HepG2 (cell line): ENCODE results near the gene INAFM1. TPM values are rescaled to one million over a fixed set of nuclear protein-coding genes. Genes with fewer than 3 reads are reported as not detected.

ENCODE experiments used
- CSRNP2 ChIP-seq: sonication (generic); formaldehyde crosslinking; conservative IDR thresholded peaks from 2 replicates; pipeline ENCODE4 v1.8.0; 2022; ENCODE audit warnings: low read depth, missing genetic modification reagents
- ETV5 ChIP-seq: IDR thresholded peaks from 2 replicates; pipeline ENCODE4 v1.6.1; 2018; ENCODE audit warnings: missing biosample characterization, missing genetic modification reagents, inconsistent platforms, borderline replicate concordance
- MXI1 ChIP-seq: IDR thresholded peaks from 3 replicates; pipeline ENCODE4 v1.6.1; 2012; ENCODE audit warnings: low read depth, low read length, inconsistent platforms, borderline replicate concordance
- MYNN ChIP-seq: sonication (generic); formaldehyde crosslinking; IDR thresholded peaks from 2 replicates; pipeline ENCODE4 v1.4.0; 2020; ENCODE audit warnings: mild to moderate bottlenecking, low read depth, missing genetic modification reagents
- PCBP1 ChIP-seq: fragments of 200-400 bp; formaldehyde crosslinking; IDR thresholded peaks from 2 replicates; pipeline ENCODE4 v1.6.1; 2017; ENCODE audit warnings: mild to moderate bottlenecking, low read depth, low read length, borderline replicate concordance
- PRDM15 ChIP-seq: sonication (generic); formaldehyde crosslinking; IDR thresholded peaks from 2 replicates; pipeline ENCODE4 v1.4.0; 2020; ENCODE audit warnings: missing genetic modification reagents
- PRPF4 ChIP-seq: fragments of 200-400 bp; formaldehyde crosslinking; IDR thresholded peaks from 2 replicates; pipeline ENCODE4 v1.6.1; 2016; ENCODE audit warnings: low read length, low read depth; ENCODE audit not compliant: poor library complexity, severe bottlenecking
- SRSF1 ChIP-seq: fragments of 200-400 bp; formaldehyde crosslinking; optimal IDR thresholded peaks from 2 replicates; pipeline ENCODE3; 2017; ENCODE audit warnings: mild to moderate bottlenecking, low read depth, low read length, moderate library complexity
- ZFX ChIP-seq: sonication (generic); formaldehyde crosslinking; IDR thresholded peaks from 2 replicates; pipeline ENCODE4 v1.4.0; 2020; ENCODE audit warnings: mild to moderate bottlenecking, low read depth, missing genetic modification reagents, moderate library complexity
- ZNF136 ChIP-seq: sonication (generic); formaldehyde crosslinking; IDR thresholded peaks from 2 replicates; pipeline ENCODE4 v1.8.1; 2022; ENCODE audit warnings: low read depth, mild to moderate bottlenecking, moderate library complexity, missing genetic modification reagents
- ZNF251 ChIP-seq: sonication (generic); formaldehyde crosslinking; IDR thresholded peaks from 2 replicates; pipeline ENCODE4 v1.9.0; 2021; ENCODE audit warnings: mild to moderate bottlenecking, missing genetic modification reagents
- ZNF501 ChIP-seq: sonication (generic); formaldehyde crosslinking; IDR thresholded peaks from 2 replicates; pipeline ENCODE4 v1.5.1; 2020; ENCODE audit warnings: mild to moderate bottlenecking, moderate library complexity, missing genetic modification reagents
- polyA plus RNA-seq, 8 experiments: library from polyadenylated mRNA; depleted of rRNA in 3 of 8; stranded (reverse) in 7 of 8; unstranded in 1 of 8; fragments of >200 nt; fragmentation: Illumina TruSeq in 4 of 8; extraction: Trizol in 4 of 8; gene quantifications; 2 replicates each; pipeline versions ENCODE4 v1.2.1 to v1.2.3, GENCODE V29; 2011 to 2016; ENCODE audit warnings: low read depth in 4 of 8, missing spikeins in 1 of 8, mixed read lengths in 1 of 8; ENCODE audit not compliant: insufficient read depth in 1 of 8
- total RNA-seq, 5 experiments: library from RNA; depleted of rRNA; stranded (reverse); fragments of >200 nt; fragmentation: Illumina TruSeq; extraction: Trizol; gene quantifications; 2 replicates each; pipeline ENCODE4 v1.2.3, GENCODE V29; 2016; ENCODE audit warnings: low read depth in 1 of 5
- TF ChIP-seq, protein P1 (sequence below): sonication (generic); formaldehyde crosslinking; IDR thresholded peaks from 2 replicates; pipeline ENCODE4 v1.4.0; 2020; ENCODE audit warnings: low read depth, missing genetic modification reagents

The INAFM1 gene
- total and polyA plus RNA-seq, 2 of the 13 experiments (the other 11 are each of a cell fraction or from before 2014, with no cell fraction given) = 0.88 to 1.9 TPM

GRCh38 chr19:47240996-47241918 is 33.4 kb upstream of the INAFM1 start (continued):
- TF ChIP-seq PCBP1 (no peak), PRDM15 (CRISPR knock-in tag) (no peak), PRPF4 (no peak), ZNF501 (CRISPR knock-in tag) (no peak), MXI1 (no peak), ZNF251 (no peak; the same call in 1 of the 2 replicates), CSRNP2 (CRISPR knock-in tag) (peak; percentile 61; the same call in 1 of the 2 replicates), ETV5 (peak; percentile 34; the same call in 1 of the 2 replicates), SRSF1 (no peak), ZNF136 (CRISPR knock-in tag) (no peak), ZFX (CRISPR knock-in tag) (peak; percentile 34; the same call in 1 of the 2 replicates), MYNN (CRISPR knock-in tag) (no peak)
- TF ChIP-seq, protein P1, sequence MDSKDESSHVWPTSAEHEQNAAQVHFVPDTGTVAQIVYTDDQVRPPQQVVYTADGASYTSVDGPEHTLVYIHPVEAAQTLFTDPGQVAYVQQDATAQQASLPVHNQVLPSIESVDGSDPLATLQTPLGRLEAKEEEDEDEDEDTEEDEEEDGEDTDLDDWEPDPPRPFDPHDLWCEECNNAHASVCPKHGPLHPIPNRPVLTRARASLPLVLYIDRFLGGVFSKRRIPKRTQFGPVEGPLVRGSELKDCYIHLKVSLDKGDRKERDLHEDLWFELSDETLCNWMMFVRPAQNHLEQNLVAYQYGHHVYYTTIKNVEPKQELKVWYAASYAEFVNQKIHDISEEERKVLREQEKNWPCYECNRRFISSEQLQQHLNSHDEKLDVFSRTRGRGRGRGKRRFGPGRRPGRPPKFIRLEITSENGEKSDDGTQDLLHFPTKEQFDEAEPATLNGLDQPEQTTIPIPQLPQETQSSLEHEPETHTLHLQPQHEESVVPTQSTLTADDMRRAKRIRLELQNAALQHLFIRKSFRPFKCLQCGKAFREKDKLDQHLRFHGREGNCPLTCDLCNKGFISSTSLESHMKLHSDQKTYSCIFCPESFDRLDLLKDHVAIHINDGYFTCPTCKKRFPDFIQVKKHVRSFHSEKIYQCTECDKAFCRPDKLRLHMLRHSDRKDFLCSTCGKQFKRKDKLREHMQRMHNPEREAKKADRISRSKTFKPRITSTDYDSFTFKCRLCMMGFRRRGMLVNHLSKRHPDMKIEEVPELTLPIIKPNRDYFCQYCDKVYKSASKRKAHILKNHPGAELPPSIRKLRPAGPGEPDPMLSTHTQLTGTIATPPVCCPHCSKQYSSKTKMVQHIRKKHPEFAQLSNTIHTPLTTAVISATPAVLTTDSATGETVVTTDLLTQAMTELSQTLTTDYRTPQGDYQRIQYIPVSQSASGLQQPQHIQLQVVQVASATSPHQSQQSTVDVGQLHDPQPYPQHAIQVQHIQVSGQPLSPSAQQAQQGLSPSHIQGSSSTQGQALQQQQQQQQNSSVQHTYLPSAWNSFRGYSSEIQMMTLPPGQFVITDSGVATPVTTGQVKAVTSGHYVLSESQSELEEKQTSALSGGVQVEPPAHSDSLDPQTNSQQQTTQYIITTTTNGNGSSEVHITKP = no peak
